Peyer's patch (tissue), 4 donors: ENCODE results near the gene KDM1A.

ENCODE experiments used
- CTCF ChIP-seq, 6 experiments: fragments of 450-650 bp in 4 of 6; fragments of 200-600 bp in 2 of 6; sonication (generic) in 1 of 6; IDR thresholded peaks; one replicate each; pipeline ENCODE4 v1.5.1; 2017 to 2019; ENCODE audit warnings: antibody characterized with exemption in 6 of 6, mild to moderate bottlenecking in 3 of 6, moderate library complexity in 1 of 6
- POLR2A ChIP-seq, 2 donors: fragments of 450-650 bp; IDR thresholded peaks; one replicate each; pipeline ENCODE4 v1.5.1; 2017; ENCODE audit warnings: antibody characterized with exemption in 2 of 2, mild to moderate bottlenecking in 2 of 2, moderate library complexity in 2 of 2

- TF ChIP-seq POLR2A (IDR thresholded peaks at IDR 0.05), result no peak
- no peak for TF ChIP-seq CTCF (IDR thresholded peaks at IDR 0.05)
Measured at GRCh38 chr1:23083714-23084480, 64.6 kb downstream of the KDM1A start.
